Uterus (tissue), 2 donors: ENCODE data around the gene KCNJ10.

Source experiments
- POLR2A ChIP-seq, 2 donors: fragments of 450-650 bp; IDR thresholded peaks; one replicate each; pipeline ENCODE4 v1.6.1; 2016; ENCODE audit warnings: antibody characterized with exemption in 2 of 2, mild to moderate bottlenecking in 1 of 2, moderate library complexity in 1 of 2
- TF ChIP-seq, protein P1 (sequence below), 4 experiments: fragments of 200-600 bp in 2 of 4; fragments of 450-650 bp in 2 of 4; sonication (generic) in 2 of 4; IDR thresholded peaks; one replicate each; pipeline ENCODE4 v1.5.1; 2016 to 2019; ENCODE audit warnings: antibody characterized with exemption in 4 of 4, mild to moderate bottlenecking in 2 of 4, moderate library complexity in 1 of 4

DNA sequence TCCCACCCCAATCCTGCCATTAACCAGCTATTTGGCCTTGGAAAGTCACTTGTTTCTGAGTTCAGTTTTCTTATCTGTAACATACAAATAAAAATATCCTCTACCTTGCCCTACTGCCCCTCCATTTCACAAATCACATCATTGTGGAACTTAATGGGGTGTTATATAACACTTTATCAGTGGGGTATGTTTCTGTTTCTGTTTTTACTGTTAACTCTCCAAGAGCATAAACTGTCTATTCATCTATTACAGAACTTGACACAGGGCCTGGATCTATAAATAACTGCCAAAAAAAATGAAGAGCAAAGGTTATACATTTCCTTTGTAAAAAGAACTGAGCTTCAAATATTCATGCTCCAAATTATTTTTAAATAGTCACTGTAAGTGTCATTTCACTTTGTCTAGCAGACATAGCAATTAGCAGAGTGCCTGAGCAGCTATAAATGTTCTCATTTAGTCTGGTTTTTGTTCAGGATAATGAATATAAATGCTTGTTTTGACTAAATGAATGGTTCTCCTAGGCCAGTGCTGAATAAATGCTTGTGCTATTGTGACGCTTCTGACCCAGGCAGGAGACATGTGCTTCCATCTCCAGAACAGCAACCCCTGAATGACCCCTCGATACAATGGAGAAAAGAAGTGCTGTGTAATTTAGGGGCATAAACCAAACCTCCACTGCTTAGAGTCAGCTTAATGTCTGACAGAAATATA, 45.6 kb downstream of the KCNJ10 start:
- TF ChIP-seq, protein P1, sequence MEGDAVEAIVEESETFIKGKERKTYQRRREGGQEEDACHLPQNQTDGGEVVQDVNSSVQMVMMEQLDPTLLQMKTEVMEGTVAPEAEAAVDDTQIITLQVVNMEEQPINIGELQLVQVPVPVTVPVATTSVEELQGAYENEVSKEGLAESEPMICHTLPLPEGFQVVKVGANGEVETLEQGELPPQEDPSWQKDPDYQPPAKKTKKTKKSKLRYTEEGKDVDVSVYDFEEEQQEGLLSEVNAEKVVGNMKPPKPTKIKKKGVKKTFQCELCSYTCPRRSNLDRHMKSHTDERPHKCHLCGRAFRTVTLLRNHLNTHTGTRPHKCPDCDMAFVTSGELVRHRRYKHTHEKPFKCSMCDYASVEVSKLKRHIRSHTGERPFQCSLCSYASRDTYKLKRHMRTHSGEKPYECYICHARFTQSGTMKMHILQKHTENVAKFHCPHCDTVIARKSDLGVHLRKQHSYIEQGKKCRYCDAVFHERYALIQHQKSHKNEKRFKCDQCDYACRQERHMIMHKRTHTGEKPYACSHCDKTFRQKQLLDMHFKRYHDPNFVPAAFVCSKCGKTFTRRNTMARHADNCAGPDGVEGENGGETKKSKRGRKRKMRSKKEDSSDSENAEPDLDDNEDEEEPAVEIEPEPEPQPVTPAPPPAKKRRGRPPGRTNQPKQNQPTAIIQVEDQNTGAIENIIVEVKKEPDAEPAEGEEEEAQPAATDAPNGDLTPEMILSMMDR (IDR thresholded peaks at IDR 0.05): no peak
- no peak for TF ChIP-seq POLR2A (IDR thresholded peaks at IDR 0.05)
